GM12864 (cell line): ENCODE measurements around the gene THAP9.

Experiments used
- DNase-seq: peaks from one replicate; pipeline ENCODE4 v3.0.0-alpha.2; 2011; ENCODE audit warnings: low read depth
- H3K4me3 ChIP-seq: 2 replicates; pipeline ENCODE4 v1.5.1; 2011; ENCODE audit warnings: mild to moderate bottlenecking, low read depth, low read length, control low read depth
- TF ChIP-seq, protein P1 (sequence below): IDR thresholded peaks from 2 replicates; pipeline ENCODE4 v1.5.1; 2011; ENCODE audit warnings: low read depth, mild to moderate bottlenecking, moderate library complexity, low read length, control low read depth, inconsistent platforms; ENCODE audit errors: missing control alignments

Gene THAP9

DNA sequence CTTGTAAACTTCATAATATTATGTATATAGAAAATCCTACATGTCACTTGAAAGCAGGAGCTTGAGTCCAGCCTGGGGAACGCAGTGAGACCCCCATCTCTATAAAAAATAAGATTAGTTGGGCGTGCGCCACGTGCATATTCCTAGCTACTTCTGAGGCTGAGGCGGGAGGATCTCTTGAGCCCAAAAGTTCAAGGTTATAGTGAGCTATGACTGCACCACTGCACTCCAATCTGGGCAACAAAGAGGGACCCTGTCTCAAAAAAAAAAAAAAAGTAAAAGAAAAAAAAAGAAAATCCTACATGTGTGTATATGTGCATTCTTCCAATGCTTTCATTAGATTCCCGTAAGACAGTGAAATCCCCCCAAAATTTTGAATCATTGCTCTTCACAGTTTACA is 11.2 kb upstream of the THAP9 start:
- TF ChIP-seq, protein P1, sequence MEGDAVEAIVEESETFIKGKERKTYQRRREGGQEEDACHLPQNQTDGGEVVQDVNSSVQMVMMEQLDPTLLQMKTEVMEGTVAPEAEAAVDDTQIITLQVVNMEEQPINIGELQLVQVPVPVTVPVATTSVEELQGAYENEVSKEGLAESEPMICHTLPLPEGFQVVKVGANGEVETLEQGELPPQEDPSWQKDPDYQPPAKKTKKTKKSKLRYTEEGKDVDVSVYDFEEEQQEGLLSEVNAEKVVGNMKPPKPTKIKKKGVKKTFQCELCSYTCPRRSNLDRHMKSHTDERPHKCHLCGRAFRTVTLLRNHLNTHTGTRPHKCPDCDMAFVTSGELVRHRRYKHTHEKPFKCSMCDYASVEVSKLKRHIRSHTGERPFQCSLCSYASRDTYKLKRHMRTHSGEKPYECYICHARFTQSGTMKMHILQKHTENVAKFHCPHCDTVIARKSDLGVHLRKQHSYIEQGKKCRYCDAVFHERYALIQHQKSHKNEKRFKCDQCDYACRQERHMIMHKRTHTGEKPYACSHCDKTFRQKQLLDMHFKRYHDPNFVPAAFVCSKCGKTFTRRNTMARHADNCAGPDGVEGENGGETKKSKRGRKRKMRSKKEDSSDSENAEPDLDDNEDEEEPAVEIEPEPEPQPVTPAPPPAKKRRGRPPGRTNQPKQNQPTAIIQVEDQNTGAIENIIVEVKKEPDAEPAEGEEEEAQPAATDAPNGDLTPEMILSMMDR: no peak
- H3K4me3 ChIP-seq: peak overlapping the region; percentile 92
- no peak for DNase-seq

DNA sequence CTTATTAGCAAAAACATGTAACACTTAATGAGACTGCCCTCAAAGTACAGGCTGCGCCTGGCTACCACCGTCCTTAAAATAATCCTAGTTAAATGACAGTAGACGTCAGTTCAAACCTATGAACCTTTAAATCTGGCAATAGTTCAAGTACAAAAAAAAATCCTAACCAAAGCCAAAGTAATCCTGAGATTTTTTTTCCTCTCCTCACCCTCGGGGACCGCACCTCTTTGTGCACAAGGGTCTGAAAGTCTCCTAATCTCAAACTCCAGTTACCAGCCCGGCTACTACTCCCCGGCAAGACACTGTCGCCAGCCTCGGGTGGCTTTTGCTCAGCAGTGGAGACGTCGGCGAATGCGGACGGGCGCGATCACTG is 10.0 kb upstream of the THAP9 start:
- DNase-seq: no peak
- H3K4me3 ChIP-seq: peak overlapping the region; percentile 92
- TF ChIP-seq, protein P1: no peak

DNA sequence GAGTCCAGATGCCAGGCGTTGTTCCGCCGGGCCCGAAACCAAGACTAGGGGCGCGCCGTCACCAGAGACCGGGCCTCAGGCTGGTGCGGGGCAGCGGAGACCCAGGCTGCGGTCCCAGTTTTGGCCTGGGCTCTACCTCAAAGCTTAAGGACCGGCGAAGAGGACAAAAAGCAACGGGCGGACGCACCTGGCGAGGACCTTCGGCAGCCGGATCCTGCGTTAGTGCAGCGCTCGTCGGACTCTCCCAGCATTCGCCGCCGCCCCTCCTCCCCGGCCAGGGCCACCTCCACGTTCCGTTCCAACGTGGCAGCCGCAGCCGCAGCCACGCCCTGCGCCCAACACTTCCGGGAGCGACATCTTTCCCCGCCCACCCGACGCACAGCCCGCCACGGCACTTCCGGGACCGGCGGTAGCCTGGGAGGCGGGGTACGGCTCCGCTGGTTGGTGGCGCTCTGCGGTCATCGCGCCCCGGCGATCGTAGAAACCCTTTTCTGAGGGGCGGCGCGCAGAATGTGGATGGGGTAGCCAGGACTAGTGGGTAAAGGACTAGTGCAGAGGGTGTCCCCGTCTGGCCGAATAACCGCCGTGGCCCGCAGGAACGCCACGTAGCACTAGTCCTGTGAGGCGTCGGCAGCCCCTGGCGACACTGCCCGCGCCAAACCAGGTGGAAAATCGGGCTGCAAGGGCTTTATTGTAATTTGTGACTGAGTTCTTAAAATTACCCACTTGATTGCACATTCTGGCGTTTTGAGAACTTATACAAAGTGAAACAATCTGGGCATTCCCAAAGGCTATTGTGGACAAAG is 9.4 kb upstream of the THAP9 start, which contains the start of gene SEC31A:
SEC31A (minus strand) TSS at position 253 of the 806 bp plus-strand sequence. CDS start 9,217 bp downstream, outside the sequence.
- H3K4me3 ChIP-seq: peak within 1 kb of the TSS; percentile 92
- TF ChIP-seq, protein P1: no peak
- peak; percentile 83 for DNase-seq

GRCh38 chr4:82891707-82892466 is 8.6 kb upstream of the THAP9 start:
- peak overlapping the region; percentile 92 for H3K4me3 ChIP-seq
- no peak for DNase-seq
- TF ChIP-seq, protein P1: no peak

DNA sequence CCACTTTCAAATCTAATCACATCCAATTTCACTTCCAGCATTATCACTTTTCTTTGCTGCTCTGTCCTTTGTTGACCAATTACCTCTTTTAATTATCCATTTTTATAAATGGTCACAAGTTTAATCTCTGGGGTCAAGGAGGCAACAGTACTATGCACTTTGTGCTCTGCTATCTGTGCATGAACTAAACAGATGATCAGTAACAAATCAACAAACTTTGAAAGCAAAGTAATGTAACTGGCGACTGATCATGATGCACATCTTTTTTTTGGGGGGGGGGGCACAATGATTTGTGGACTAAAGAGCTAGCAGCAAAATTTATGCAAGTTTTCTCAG is 8.1 kb upstream of the THAP9 start:
- no peak overlapping the region for H3K4me3 ChIP-seq
- TF ChIP-seq, protein P1: no peak
- no peak for DNase-seq

GRCh38 chr4:82893942-82894341 is 6.6 kb upstream of the THAP9 start:
- H3K4me3 ChIP-seq: no peak overlapping the region
- TF ChIP-seq, protein P1: no peak
- no peak for DNase-seq
